GM12872 (cell line): ENCODE data around the gene SLC15A1.

Experiments
- CTCF ChIP-seq: IDR thresholded peaks from 3 replicates; pipeline ENCODE4 v1.5.1; 2011; ENCODE audit warnings: low read depth, mild to moderate bottlenecking, low read length, moderate library complexity; ENCODE audit not compliant: insufficient read depth

SLC15A1 gene

DNA sequence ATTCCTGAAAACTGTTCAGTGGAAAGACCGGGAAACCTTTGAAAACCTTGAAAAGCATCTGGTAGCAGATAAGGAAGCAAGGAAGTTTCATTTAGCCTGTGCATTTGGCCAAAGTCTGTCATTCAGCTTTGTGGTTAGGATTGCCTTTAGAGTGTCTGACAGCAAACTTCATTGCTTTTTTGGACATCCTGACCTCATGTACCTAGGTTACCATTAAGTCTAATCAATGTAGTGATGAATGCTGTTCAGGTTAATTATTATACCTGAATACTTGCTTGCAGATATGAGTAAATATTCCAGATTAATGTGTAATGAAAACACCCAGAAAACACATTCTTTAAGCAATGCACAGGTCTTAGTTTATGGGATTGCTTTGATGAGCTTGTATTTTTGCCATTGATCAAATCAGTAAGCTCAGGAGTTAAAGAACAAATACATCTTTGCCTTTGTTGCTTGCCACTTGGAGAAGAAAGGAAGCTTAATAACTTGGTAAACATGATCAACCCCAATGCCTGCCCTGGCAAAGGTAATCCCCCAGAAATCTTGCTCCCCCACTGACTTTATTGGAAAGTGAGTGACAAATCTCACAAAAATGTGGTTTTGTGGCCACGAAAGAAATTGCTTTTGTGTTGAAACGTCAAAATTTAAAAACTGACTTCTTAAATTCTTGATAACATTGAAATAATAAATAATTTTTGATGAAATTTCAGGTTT lies 87.4 kb downstream of the SLC15A1 start:
- TF ChIP-seq CTCF: no peak

DNA sequence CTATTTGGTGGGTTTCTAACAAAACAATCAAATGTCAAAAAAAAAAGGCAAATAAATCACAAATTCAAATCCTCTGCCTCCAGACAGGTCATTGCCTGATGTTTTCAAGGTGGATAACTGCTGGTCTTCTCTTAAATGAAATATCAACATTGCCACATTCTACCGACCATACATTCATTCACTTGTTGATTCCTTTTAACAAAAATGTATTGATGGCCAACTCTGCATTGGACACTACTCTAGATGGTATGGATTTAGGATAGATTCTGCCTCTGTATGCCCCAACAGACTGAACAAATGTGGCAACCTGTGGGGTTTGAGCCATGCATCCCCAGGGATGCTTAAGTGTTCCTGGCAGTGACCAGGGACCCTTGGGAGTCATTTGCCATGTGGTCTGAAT lies 88.0 kb downstream of the SLC15A1 start:
- no peak for TF ChIP-seq CTCF

DNA sequence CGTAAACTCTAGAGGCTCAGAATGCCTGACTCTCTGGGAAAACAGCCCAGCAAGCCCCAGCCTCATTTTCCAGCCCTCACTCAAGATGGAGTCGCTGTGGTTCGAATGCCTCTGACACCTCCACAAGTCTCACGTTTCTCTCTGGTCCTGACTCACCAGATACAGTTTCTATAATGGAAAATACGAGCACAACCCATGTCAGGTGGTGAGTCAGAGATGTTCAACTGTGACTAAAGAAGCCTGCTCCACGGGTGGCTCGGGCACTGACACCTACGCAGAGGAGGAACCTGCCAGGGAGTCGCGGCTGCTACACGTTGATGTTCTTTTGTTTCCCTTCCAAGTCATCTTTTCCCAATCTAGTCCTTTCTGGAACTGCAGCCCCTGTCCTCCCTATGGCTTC lies 88.4 kb downstream of the SLC15A1 start:
- no peak for TF ChIP-seq CTCF

DNA sequence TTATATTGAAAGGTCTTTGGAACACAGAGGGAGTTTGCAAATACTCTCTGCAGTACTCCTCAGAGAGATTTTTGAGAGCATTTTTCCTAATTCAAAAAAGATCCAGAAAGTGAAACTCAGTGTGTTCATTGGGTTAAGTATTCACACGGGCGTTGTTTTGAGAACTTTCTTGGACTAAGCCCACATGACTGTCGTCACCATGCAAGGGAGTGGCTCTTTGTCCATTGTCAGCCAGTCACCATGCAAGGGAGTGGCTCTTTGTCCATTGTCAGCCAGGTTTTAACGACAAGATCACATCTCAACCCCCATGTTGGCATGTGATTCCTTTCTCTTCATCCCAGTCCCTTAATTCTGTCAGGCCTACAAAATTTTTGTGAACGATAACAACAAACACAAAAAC lies 94.3 kb downstream of the SLC15A1 start:
- no peak for TF ChIP-seq CTCF

DNA sequence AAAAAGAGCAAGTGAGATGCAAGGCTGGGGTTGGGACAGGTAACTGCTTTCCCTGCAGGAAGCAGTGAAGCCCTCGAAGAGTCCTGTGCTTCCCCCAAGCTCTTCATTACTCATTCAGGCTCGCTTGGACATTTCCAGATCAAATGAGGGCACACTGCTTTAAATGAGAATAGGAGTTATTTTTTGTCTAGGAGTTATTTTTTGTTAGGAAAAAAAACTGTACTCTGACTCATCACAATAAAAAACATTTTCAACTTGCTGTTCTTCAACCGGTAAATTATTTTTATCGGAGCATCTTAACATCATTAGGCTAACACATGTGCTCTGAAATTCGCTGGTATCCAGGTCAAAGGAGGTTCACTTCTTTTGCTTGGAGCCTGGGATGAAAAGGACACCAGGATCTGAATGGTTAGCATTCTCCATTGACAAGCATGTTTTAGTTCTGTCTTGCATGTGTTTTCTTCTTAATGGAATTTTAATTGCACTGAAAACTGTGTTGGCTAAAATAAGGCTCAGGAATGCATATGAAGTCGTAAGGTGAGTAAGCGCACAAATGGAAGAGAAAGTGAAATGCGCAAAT lies 94.9 kb downstream of the SLC15A1 start:
- no peak for TF ChIP-seq CTCF

DNA sequence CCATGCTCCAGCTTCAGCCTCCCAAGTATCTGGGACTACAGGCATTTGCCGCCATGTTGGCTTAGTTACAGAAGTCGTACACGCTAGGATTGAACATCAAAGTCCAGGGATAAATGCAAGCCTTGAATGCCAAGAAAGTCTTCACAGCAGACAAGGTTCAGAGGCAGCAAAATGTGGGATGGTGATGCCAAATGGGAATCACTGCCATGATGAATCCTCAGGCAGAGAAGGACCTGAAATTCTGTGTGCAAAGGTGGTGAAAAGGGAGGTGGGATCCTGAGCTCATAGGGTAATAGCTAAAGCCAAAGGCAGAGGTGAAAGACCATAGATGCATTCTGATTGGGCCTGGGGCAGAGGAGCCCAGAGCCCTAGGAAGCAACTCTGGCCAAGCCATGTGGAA lies 96.2 kb downstream of the SLC15A1 start:
- no peak for TF ChIP-seq CTCF

GRCh38 chr13:98653463-98653985 lies 98.9 kb downstream of the SLC15A1 start:
- peak; percentile 92 for TF ChIP-seq CTCF
